Measurements from ENCODE around the gene FXYD2. TPM values are rescaled to one million over a fixed set of nuclear protein-coding genes. Genes with fewer than 3 reads are reported as not detected.

The FXYD2 gene
- total and polyA plus RNA-seq, 2 of the 13 experiments (the other 11 are each of a cell fraction or from before 2014, with no cell fraction given), result 45.9 to 106 TPM

- TF ChIP-seq ZNF281 (CRISPR knock-in tag; IDR thresholded peaks at IDR 0.05; ENCODE audit: borderline replicate concordance), result no peak
Measured at GRCh38 chr11:117835576-117835975, 11.0 kb upstream of the FXYD2 start (continued).

- H3K27me3 ChIP-seq (ENCODE audit: control insufficient read depth in 1 of 2, insufficient read depth in 2 of 2, low read length in 2 of 2), result peaks cover 8 to 58% of the 10 kb centered on the region in 2 experiments; a peak in 4 of 5 replicates
- no peaks in the 10 kb centered on the region for H3K9me3 ChIP-seq (ENCODE audit: low read length)
- no peak overlapping the region for H3K4me2 ChIP-seq (ENCODE audit: low read depth, low read length)
- no peak overlapping the region for H2AFZ ChIP-seq (ENCODE audit: low read length)
- no peak overlapping the region for H3K4me3 ChIP-seq (replicated peaks in 1 of 3; ENCODE audit: insufficient read depth in 1 of 3, low read depth in 2 of 3, low read length in 3 of 3)
- 42% methylated on average over 11 of the region's 17 CpGs for WGBS (ENCODE audit: low lambda C conversion rate)
- DNase-seq (ENCODE audit: low spot score), result no peak
- no peaks in the 10 kb centered on the region for H3K36me3 ChIP-seq (replicated peaks in 1 of 2; ENCODE audit: control insufficient read depth in 1 of 2, insufficient read depth in 2 of 2, low read length in 2 of 2)
- TF ChIP-seq TERF1 (CRISPR knock-in tag; IDR thresholded peaks at IDR 0.05), result no peak
- TF ChIP-seq DPF2 (CRISPR knock-in tag; IDR thresholded peaks at IDR 0.05; ENCODE audit: borderline replicate concordance, low read depth), result no peak
- no peak for TF ChIP-seq SYNCRIP (IDR thresholded peaks at IDR 0.05; ENCODE audit: insufficient read depth, low read depth, low read length)
- no peak for TF ChIP-seq ZNF768 (CRISPR knock-in tag; IDR thresholded peaks at IDR 0.05)
- no peak for TF ChIP-seq BRCA1 (CRISPR knock-in tag; IDR thresholded peaks at IDR 0.05)
- no peak for ATAC-seq
- CTCF ChIA-PET (ENCODE audit: low intra/inter-chr PET ratio, low total read pairs), result no interaction called here
- intact Hi-C loops (cut with micrococcal nuclease; ENCODE audit: unreplicated experiment) (no loop called here), in situ Hi-C loops (cut with HindIII; ENCODE audit: extremely low pct_ligation_motif_present, low pct_unique_long_range_greater_than_20kb) (loop anchor here (10.0 kb wide), 1 partner anchor 220 kb away; no protein-coding TSS in a partner anchor)
- H3K9ac ChIP-seq (ENCODE audit: insufficient read depth, low read depth, low read length), result no peak overlapping the region
- FAIRE-seq, result no peak
- H3K27ac ChIP-seq (ENCODE audit: extremely low read length, insufficient read depth, low read length), result no peak overlapping the region
- no peaks in the 10 kb centered on the region for H3K79me2 ChIP-seq (ENCODE audit: insufficient read depth, low read length)
- POLR2A ChIA-PET, result no interaction called here
- H3K4me1 ChIP-seq (ENCODE audit: insufficient read depth, low read length), result peaks cover 48% of the 10 kb centered on the region
- BruUV-seq (replicated peaks), result no TSS peak
- no peaks in the 10 kb centered on the region for H4K20me1 ChIP-seq (ENCODE audit: insufficient read depth, low read length)
Measured at GRCh38 chr11:117834838-117835443, 10.4 kb upstream of the FXYD2 start.

Data from HepG2 (cell line).